CD1c-positive myeloid dendritic cell (primary cell): ENCODE measurements around the gene LRRC1.

Experiments used
- DNase-seq: peaks from one replicate; pipeline ENCODE4 v3.0.0-alpha.2; 2016; ENCODE audit errors: extremely low spot score

LRRC1 gene

GRCh38 chr6:53924277-53924676 is 129.5 kb downstream of the LRRC1 start:
- no peak for DNase-seq

- no peak for DNase-seq
Observed at GRCh38 chr6:53924821-53925422, 130.1 kb downstream of the LRRC1 start.

- no peak for DNase-seq
Observed at GRCh38 chr6:53925891-53926290, 131.1 kb downstream of the LRRC1 start.

GRCh38 chr6:53926505-53926904 is 131.7 kb downstream of the LRRC1 start:
- DNase-seq, result no peak

- DNase-seq, result no peak
Observed at GRCh38 chr6:53928641-53929040, 133.8 kb downstream of the LRRC1 start.

- no peak for DNase-seq
Observed at GRCh38 chr6:53929041-53929820, 134.4 kb downstream of the LRRC1 start.

GRCh38 chr6:53929821-53930120 is 135.0 kb downstream of the LRRC1 start:
- no peak for DNase-seq

- no peak for DNase-seq
Observed at GRCh38 chr6:53930330-53930729, 135.5 kb downstream of the LRRC1 start.

GRCh38 chr6:53931086-53931485 is 136.3 kb downstream of the LRRC1 start:
- DNase-seq, result no peak

GRCh38 chr6:53932516-53932915 is 137.7 kb downstream of the LRRC1 start:
- no peak for DNase-seq

GRCh38 chr6:53934023-53934422 is 139.2 kb downstream of the LRRC1 start:
- no peak for DNase-seq

GRCh38 chr6:53937461-53937860 is 142.7 kb downstream of the LRRC1 start:
- no peak for DNase-seq

GRCh38 chr6:53938810-53939209 is 144.0 kb downstream of the LRRC1 start:
- DNase-seq, result no peak

GRCh38 chr6:53939830-53940229 is 145.0 kb downstream of the LRRC1 start:
- no peak for DNase-seq

GRCh38 chr6:53943395-53943794 is 148.6 kb downstream of the LRRC1 start:
- no peak for DNase-seq

- no peak for DNase-seq
Observed at GRCh38 chr6:53944091-53944490, 149.3 kb downstream of the LRRC1 start.

- DNase-seq, result no peak
Observed at GRCh38 chr6:53944543-53944942, 149.7 kb downstream of the LRRC1 start.

- no peak for DNase-seq
Observed at GRCh38 chr6:53945765-53946407, 151.1 kb downstream of the LRRC1 start.

- DNase-seq, result no peak
Observed at GRCh38 chr6:53947780-53948179, 153.0 kb downstream of the LRRC1 start.

- no peak for DNase-seq
Observed at GRCh38 chr6:53951383-53951782, 156.6 kb downstream of the LRRC1 start.

- DNase-seq, result peak; percentile 15
Observed at GRCh38 chr6:53956068-53956711, 161.4 kb downstream of the LRRC1 start.

- DNase-seq, result no peak
Observed at GRCh38 chr6:53956804-53957203, 162.0 kb downstream of the LRRC1 start.

GRCh38 chr6:53959717-53960116 is 164.9 kb downstream of the LRRC1 start:
- DNase-seq, result no peak
